Hematopoietic multipotent progenitor cell treated with erythropoietin and hydrocortisone succinate and interleukin-3 and kit ligand, for 17 days (in vitro differentiated cells): ENCODE results near the gene CSRP1.
"Not testable (repeated sequence)": the region's sequence is repeated elsewhere in the genome, so short reads cannot be mapped to it uniquely, and the experiment has no call there.

Experiments used
- DNase-seq: peaks from one replicate; pipeline ENCODE4 v3.0.0-alpha.2; 2015; ENCODE audit warnings: low spot score

The CSRP1 gene

GRCh38 chr1:201496296-201496690 lies 10.6 kb downstream of the CSRP1 start:
- DNase-seq: no peak

- no peak for DNase-seq
Measured at GRCh38 chr1:201495551-201496295, 11.2 kb downstream of the CSRP1 start.

- DNase-seq: no peak
Measured at GRCh38 chr1:201493757-201494617, 12.9 kb downstream of the CSRP1 start.

- DNase-seq: not testable (repeated sequence)
Measured at GRCh38 chr1:201493026-201493656, 13.8 kb downstream of the CSRP1 start.

- no peak for DNase-seq
Measured at GRCh38 chr1:201491896-201492511, 14.9 kb downstream of the CSRP1 start.

GRCh38 chr1:201490708-201491131 lies 16.2 kb downstream of the CSRP1 start:
- DNase-seq: no peak

GRCh38 chr1:201489643-201490261 lies 17.2 kb downstream of the CSRP1 start:
- DNase-seq: no peak

GRCh38 chr1:201488830-201489589 lies 17.9 kb downstream of the CSRP1 start:
- no peak for DNase-seq

GRCh38 chr1:201487742-201488141 lies 19.2 kb downstream of the CSRP1 start:
- no peak for DNase-seq

- no peak for DNase-seq
Measured at GRCh38 chr1:201486187-201486586, 20.7 kb downstream of the CSRP1 start.

GRCh38 chr1:201485184-201485774 lies 21.6 kb downstream of the CSRP1 start:
- DNase-seq: no peak

GRCh38 chr1:201483373-201483949 lies 23.5 kb downstream of the CSRP1 start:
- DNase-seq: no peak

- no peak for DNase-seq
Measured at GRCh38 chr1:201482755-201483154, 24.2 kb downstream of the CSRP1 start.

GRCh38 chr1:201481761-201482493 lies 25.0 kb downstream of the CSRP1 start:
- DNase-seq: peak; percentile 54

GRCh38 chr1:201481004-201481380 lies 25.9 kb downstream of the CSRP1 start:
- DNase-seq: no peak

GRCh38 chr1:201480231-201481003 lies 26.5 kb downstream of the CSRP1 start:
- peak; percentile 50 for DNase-seq

- DNase-seq: no peak
Measured at GRCh38 chr1:201479201-201479730, 27.7 kb downstream of the CSRP1 start.

- DNase-seq: not testable (repeated sequence)
Measured at GRCh38 chr1:201478666-201479065, 28.3 kb downstream of the CSRP1 start.
